Neural crest cell (in vitro differentiated cells): ENCODE results near the gene SMG1. TPM values are rescaled to one million over a fixed set of nuclear protein-coding genes. Genes with fewer than 3 reads are reported as not detected.
"Not testable (repeated sequence)": the region's sequence is repeated elsewhere in the genome, so short reads cannot be mapped to it uniquely, and the experiment has no call there.

ENCODE experiments used
- DNase-seq: peaks from one replicate; pipeline ENCODE4 v3.0.0; 2021; ENCODE audit warnings: low read depth, mixed read lengths, low spot score
- H3K27ac Mint-ChIP-seq: one replicate; pipeline ENCODE4 v1.8.0; 2021; ENCODE audit warnings: mild to moderate bottlenecking, mixed read lengths; ENCODE audit not compliant: unreplicated experiment
- H3K27me3 Mint-ChIP-seq: 2 replicates; pipeline ENCODE4 v1.8.0; 2021; ENCODE audit warnings: low read depth, mild to moderate bottlenecking, mixed read lengths
- H3K36me3 Mint-ChIP-seq: 2 replicates; pipeline ENCODE4 v1.8.0; 2021; ENCODE audit warnings: low read depth, mild to moderate bottlenecking, mixed read lengths
- H3K4me1 Mint-ChIP-seq: 2 replicates; pipeline ENCODE4 v1.8.0; 2021; ENCODE audit warnings: mixed read lengths
- H3K4me3 Mint-ChIP-seq: one replicate; pipeline ENCODE4 v1.8.0; 2021; ENCODE audit warnings: mild to moderate bottlenecking, mixed read lengths
- H3K9me3 Mint-ChIP-seq: 2 replicates; pipeline ENCODE4 v1.8.0; 2021; ENCODE audit warnings: mixed read lengths
- total RNA-seq: library from RNA; stranded (reverse); gene quantifications from 2 replicates; pipeline ENCODE4 v1.2.1, GENCODE V29; 2021
- TF ChIP-seq, protein P1 (sequence below): fragments of 200-600 bp; sonication (generic); conservative IDR thresholded peaks from 2 replicates; pipeline ENCODE4 v1.5.0; 2021; ENCODE audit warnings: antibody characterized with exemption, mild to moderate bottlenecking

The SMG1 gene
- total RNA-seq, 1 donor from 2014 or later = 87.1 TPM

DNA sequence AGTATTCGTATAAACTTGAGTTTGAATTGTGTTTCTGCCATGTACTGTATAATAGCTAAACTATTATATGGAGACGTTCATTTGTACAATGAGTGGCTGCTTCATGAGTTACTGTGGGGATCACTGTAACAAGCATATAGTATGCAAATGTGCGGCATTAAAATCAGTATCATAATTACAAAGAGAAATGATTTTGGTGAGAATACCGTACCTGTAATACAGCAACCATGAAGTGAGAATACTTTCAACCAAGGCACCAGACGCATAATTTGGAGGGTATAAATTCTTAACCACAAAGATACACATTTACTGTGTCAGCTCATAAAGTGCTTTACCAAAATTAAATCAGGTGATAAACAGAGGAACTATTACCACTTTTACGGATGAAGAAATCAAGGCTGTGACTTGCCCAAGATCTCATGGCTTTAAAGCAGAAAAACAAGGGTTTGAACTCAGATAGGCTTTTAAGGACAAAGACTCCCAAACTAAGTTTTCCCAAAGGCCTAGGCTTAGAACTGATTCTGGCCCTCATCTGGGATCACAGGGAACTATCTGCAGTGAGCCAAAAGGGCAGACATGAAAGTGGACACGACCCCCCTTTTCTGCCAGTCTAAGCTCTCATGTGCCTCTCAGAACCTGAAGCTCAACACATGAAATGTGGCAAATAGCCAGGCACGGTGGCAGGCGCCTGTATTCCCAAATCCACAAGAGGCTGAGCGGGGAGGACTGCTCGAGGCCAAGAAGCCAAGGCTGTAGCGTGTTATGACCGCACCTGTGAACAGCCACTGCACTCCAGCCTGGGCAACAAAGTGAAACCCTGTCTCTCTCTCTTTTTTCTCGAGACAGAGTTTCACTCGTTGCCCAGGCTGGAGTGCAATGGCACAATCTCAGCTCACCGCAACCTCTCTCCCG is 142.5 kb downstream of the SMG1 start:
- DNase-seq = no peak
- H3K4me3 Mint-ChIP-seq = peak overlapping the region; percentile 65
- H3K27me3 Mint-ChIP-seq = no peaks in the 10 kb centered on the region
- TF ChIP-seq, protein P1, sequence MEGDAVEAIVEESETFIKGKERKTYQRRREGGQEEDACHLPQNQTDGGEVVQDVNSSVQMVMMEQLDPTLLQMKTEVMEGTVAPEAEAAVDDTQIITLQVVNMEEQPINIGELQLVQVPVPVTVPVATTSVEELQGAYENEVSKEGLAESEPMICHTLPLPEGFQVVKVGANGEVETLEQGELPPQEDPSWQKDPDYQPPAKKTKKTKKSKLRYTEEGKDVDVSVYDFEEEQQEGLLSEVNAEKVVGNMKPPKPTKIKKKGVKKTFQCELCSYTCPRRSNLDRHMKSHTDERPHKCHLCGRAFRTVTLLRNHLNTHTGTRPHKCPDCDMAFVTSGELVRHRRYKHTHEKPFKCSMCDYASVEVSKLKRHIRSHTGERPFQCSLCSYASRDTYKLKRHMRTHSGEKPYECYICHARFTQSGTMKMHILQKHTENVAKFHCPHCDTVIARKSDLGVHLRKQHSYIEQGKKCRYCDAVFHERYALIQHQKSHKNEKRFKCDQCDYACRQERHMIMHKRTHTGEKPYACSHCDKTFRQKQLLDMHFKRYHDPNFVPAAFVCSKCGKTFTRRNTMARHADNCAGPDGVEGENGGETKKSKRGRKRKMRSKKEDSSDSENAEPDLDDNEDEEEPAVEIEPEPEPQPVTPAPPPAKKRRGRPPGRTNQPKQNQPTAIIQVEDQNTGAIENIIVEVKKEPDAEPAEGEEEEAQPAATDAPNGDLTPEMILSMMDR = no peak
- no peak overlapping the region for H3K27ac Mint-ChIP-seq
- no peaks in the 10 kb centered on the region for H3K9me3 Mint-ChIP-seq
- H3K4me1 Mint-ChIP-seq = peaks cover 42% of the 10 kb centered on the region
- H3K36me3 Mint-ChIP-seq = peaks cover 40% of the 10 kb centered on the region

DNA sequence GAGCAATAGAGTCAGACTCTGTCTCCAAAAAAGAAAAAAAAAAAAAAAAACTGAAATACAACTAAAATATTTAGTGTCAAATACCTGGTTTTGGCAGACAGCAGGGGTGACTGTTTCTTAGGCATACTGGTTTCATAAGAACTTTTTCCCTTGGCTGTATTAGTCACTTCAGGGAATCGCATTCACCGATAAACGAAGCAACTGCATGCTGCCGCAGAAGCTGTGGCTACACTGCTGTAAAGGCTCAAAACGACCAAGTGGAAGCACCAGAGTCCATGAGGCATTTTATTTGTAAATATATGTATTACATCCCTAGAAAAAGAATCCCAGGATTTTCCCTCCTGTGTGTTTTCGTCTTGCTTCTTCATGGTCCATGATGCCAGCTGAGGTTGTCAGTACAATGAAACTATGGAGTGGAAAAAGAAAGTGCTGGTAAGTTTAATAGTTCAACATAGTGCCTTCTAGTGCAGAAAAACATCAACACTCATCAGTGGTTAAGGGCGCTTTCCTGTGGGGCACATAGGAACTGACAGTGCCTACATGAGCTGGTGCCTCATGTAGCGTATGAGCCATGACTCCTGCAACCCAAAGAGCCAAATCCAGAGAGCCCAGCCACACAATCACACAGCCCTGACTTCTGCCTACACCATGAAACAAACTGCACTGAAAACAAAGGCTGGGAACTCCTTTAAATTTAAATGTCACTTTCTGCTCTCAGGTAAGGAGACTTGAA is 143.3 kb downstream of the SMG1 start:
- no peaks in the 10 kb centered on the region for H3K27me3 Mint-ChIP-seq
- DNase-seq = no peak
- TF ChIP-seq, protein P1 = no peak
- no peaks in the 10 kb centered on the region for H3K9me3 Mint-ChIP-seq
- H3K4me3 Mint-ChIP-seq = no peak overlapping the region
- peaks cover 34% of the 10 kb centered on the region for H3K4me1 Mint-ChIP-seq
- no peak overlapping the region for H3K27ac Mint-ChIP-seq
- peaks cover 32% of the 10 kb centered on the region for H3K36me3 Mint-ChIP-seq

DNA sequence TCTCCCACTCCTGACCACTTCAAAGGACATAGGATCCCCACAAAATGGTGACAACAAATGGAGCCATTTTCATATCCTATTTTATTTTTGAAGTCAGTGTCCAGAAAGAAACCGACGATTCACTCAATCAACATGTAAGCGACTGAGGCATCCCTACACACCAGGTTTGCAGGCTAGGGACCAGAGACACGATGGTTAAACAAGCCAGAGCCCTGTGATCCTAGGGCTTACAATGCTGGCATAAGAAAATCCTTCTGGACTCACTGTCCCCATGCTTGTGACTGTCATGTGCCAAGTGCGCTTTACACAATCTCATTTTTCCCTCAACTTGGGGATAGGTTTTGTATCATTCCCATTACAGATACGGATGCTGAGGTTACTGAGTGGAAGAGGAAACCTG is 145.0 kb downstream of the SMG1 start:
- H3K4me1 Mint-ChIP-seq = peaks cover 21% of the 10 kb centered on the region
- not testable (repeated sequence) for H3K9me3 Mint-ChIP-seq, H3K4me3 Mint-ChIP-seq, H3K27ac Mint-ChIP-seq, DNase-seq, H3K27me3 Mint-ChIP-seq
- peaks cover 25% of the 10 kb centered on the region for H3K36me3 Mint-ChIP-seq

DNA sequence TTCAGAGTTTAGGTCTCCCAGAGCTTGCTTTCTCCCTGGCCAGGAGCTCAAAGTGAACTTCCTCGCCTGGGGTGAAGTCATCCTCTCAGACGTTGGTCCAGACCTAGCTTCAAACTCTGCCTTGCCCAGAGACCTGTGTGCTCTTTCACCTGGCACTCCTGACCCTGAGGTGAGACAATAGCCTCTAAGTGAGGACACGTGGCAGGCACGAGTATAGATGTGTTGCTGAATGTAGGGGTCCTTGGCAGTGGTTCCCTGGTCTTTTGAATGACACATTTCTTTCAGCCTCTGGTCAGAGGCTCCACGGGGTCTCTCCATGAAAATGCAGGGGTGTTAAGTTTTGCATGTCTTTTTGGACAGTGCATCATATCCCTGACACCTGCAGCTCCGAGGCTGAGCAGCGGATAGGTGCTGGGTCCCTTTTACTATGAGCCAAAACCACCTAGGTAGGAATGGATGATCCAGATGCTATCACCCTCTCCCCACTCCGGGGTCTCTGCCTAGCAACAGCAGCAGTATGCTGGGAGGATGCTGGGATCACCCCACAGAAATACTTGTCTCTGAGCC is 145.7 kb downstream of the SMG1 start:
- DNase-seq, H3K27me3 Mint-ChIP-seq, H3K4me3 Mint-ChIP-seq, H3K27ac Mint-ChIP-seq, H3K9me3 Mint-ChIP-seq: not testable (repeated sequence)
- H3K36me3 Mint-ChIP-seq = peaks cover 19% of the 10 kb centered on the region
- peaks cover 14% of the 10 kb centered on the region for H3K4me1 Mint-ChIP-seq

DNA sequence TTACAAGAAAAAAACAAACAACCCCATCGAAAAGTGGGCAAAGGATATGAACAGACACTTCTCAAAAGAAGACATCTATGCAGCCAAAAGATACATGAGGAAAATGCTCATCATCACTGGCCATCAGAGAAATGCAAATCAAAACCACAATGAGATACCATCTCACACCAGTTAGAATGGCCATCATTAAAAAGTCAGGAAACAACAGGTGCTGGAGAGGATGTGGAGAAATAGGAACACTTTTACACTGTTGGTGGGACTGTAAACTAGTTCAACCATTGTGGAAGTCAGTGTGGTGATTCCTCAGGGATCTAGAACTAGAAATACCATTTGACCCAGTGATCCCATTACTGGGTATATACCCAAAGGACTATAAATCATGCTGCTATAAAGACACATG is 148.5 kb downstream of the SMG1 start:
- not testable (repeated sequence) for H3K27ac Mint-ChIP-seq, H3K4me1 Mint-ChIP-seq, H3K4me3 Mint-ChIP-seq, H3K27me3 Mint-ChIP-seq, DNase-seq, H3K36me3 Mint-ChIP-seq, H3K9me3 Mint-ChIP-seq

DNA sequence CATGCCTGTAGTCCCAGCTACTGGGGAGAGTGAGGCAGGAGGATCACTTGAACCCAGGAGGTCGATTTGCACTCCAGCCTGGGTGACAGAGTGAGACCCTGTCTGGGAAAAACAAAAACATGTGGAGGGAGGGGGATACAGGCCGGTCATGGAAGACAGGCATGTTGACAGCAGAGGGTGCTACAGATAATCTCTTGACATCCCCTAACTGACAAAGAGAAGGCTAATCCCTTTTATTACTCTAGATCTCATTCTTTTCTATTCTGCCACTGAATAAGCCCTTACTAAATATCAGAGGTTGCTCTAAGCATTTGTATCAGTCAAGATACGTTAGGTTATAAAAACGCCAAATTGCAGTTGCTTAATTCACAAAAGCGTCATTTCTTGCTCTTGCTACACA is 149.9 kb downstream of the SMG1 start:
- not testable (repeated sequence) for DNase-seq, H3K4me3 Mint-ChIP-seq, H3K27ac Mint-ChIP-seq, H3K9me3 Mint-ChIP-seq, H3K36me3 Mint-ChIP-seq, H3K27me3 Mint-ChIP-seq, H3K4me1 Mint-ChIP-seq

DNA sequence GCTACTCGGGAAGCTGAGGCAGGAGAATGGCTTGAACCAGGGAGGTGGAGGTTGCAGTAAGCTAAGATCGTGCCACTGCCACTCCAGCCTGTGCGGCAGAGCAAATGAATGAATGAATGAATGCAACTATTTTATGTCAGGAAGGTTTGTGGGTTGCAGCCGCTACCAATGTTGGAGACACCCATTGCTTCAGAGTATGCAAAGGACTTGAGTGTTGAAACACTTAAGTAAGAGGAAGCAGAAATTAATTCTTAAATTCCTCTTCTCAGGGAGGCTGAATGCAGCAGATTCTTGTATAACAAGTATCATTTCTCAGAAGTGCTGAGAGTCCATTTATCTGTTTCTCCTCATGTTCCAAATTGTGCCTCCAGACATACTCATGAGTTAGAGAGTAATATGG is 151.6 kb downstream of the SMG1 start:
- DNase-seq, H3K36me3 Mint-ChIP-seq, H3K27me3 Mint-ChIP-seq, H3K4me1 Mint-ChIP-seq, H3K27ac Mint-ChIP-seq, H3K4me3 Mint-ChIP-seq, H3K9me3 Mint-ChIP-seq: not testable (repeated sequence)

DNA sequence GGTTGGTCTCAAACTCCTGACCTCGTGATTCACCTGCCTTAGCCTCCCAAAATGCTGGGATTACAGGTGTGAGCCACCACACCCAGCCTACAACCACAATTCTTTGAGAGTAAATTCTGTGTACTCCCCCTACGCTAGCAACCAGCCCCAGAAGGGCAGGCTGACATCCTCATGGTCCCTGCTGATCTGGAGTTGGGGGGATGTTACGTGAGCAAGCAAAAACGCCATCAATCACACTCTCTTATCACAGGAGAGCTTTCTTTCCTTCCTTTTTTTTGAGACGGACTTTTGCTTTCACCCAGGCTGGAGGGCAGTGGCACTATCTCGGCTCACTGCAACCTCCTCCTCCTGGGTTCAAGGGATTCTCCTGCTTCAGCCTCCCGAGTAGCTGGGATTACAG is 154.0 kb downstream of the SMG1 start:
- not testable (repeated sequence) for H3K27ac Mint-ChIP-seq, H3K27me3 Mint-ChIP-seq, H3K4me3 Mint-ChIP-seq, H3K4me1 Mint-ChIP-seq, H3K9me3 Mint-ChIP-seq, H3K36me3 Mint-ChIP-seq, DNase-seq

DNA sequence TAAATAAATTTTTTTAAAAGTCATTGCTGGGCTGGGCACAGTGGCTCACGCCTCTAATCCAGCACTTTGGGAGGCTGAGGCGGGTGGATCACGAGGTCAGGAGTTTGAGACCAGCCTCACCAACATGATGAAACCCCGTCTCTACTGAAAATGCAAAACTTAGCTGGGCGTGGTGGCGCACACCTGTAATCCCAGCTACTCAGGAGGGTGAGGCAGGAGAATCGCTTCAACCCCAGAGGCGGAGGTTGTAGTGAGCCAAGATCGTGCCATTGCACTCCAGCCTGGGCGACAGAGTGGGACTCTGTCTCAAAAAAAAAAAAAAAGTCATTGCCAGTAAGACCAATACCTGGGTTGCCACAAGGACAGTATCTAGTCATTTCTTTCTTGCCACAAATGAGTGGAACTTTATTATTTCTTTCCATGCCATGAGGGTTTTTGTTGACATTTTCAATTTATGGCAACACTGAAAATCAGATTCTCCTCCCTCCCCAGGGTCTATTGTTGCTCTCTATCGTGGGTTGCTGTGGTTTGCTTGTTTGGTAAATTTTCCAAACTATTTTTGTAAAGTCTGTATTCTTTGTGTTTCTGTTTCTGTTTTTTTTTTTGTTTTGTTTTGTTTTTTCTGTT is 155.8 kb downstream of the SMG1 start:
- not testable (repeated sequence) for DNase-seq, H3K4me1 Mint-ChIP-seq, H3K9me3 Mint-ChIP-seq, H3K4me3 Mint-ChIP-seq, H3K27ac Mint-ChIP-seq, H3K36me3 Mint-ChIP-seq, H3K27me3 Mint-ChIP-seq

DNA sequence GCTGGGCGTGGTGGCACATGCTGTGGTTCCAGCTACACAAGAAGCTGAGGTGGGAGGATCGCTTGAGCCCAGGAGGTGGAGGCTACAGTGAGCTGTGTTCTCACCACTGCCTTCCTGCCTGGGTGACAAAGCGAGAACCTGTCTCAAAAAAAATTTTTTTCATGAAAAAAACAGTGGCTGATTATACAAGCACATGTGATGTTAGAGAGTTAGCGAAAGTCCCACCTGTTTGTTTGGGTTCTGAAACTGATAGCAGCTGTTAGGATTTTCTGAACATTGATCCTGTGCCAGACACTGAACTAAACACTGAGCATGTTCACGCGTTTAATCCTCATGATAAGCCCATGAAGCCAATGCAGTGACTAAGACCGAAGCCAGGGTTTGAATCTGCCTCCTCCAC is 159.0 kb downstream of the SMG1 start:
- not testable (repeated sequence) for H3K4me1 Mint-ChIP-seq, H3K27me3 Mint-ChIP-seq, H3K9me3 Mint-ChIP-seq, H3K27ac Mint-ChIP-seq, DNase-seq, H3K36me3 Mint-ChIP-seq, H3K4me3 Mint-ChIP-seq

DNA sequence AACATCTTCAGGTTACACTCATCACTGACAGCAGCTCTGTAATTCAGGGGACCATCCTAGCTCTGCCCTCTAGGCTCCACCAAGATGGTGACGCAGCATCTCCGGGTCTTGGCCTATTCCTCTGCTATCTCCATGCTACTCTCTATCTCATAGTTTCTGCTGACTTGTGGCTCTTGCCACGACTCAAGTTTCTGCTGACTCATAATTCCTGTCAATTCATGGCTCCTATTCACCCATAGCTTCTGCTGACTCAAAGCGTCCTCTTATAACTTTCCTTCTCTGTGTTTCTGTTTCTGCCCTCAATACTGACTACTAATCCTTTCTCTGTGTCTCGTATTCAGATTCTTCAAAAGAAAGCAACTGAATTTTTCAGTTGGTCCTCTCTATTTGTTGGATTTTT is 163.5 kb downstream of the SMG1 start:
- H3K4me1 Mint-ChIP-seq, H3K9me3 Mint-ChIP-seq, H3K4me3 Mint-ChIP-seq, H3K27me3 Mint-ChIP-seq, H3K27ac Mint-ChIP-seq, DNase-seq, H3K36me3 Mint-ChIP-seq: not testable (repeated sequence)
